Epidermal melanocyte (primary cell): ENCODE results near the gene SYNCRIP.
A peak's percentile ranks its signal among the peaks of the same experiment; 100 is the strongest.
"Not testable (repeated sequence)": the region's sequence is repeated elsewhere in the genome, so short reads cannot be mapped to it uniquely, and the experiment has no call there.

Experiments
- DNase-seq: peaks from one replicate; pipeline ENCODE4 v3.0.0; 2011; ENCODE audit warnings: low spot score; ENCODE audit not compliant: insufficient read length

Gene SYNCRIP

GRCh38 chr6:85670573-85670972 is 27.9 kb upstream of the SYNCRIP start:
- no peak for DNase-seq

- no peak for DNase-seq
These were observed 27.1 kb upstream of the SYNCRIP start for GRCh38 chr6:85669735-85670194.

GRCh38 chr6:85662251-85662650 is 19.6 kb upstream of the SYNCRIP start:
- DNase-seq, result no peak

GRCh38 chr6:85660181-85660611 is 17.5 kb upstream of the SYNCRIP start:
- peak; percentile 39 for DNase-seq

GRCh38 chr6:85650606-85651005 is 7.9 kb upstream of the SYNCRIP start:
- no peak for DNase-seq

- no peak for DNase-seq
These were observed 1.6 kb upstream of the SYNCRIP start for GRCh38 chr6:85644279-85644762.

- DNase-seq, result peak; percentile 41
These were observed 1.0 kb upstream of the SYNCRIP start for GRCh38 chr6:85643537-85644278.

GRCh38 chr6:85641897-85642773 is 551 bp downstream of the SYNCRIP start:
- no peak for DNase-seq

GRCh38 chr6:85641522-85641896 is 1.2 kb downstream of the SYNCRIP start:
- DNase-seq, result no peak

GRCh38 chr6:85640821-85641220 is 1.9 kb downstream of the SYNCRIP start:
- no peak for DNase-seq

- no peak for DNase-seq
These were observed 5.1 kb downstream of the SYNCRIP start for GRCh38 chr6:85637579-85637978.

- no peak for DNase-seq
These were observed 10.3 kb downstream of the SYNCRIP start for GRCh38 chr6:85632164-85632942.

GRCh38 chr6:85631117-85631516 is 11.6 kb downstream of the SYNCRIP start:
- DNase-seq, result not testable (repeated sequence)

GRCh38 chr6:85628353-85628752 is 14.3 kb downstream of the SYNCRIP start:
- DNase-seq, result no peak

GRCh38 chr6:85620308-85620707 is 22.4 kb downstream of the SYNCRIP start:
- DNase-seq, result no peak

GRCh38 chr6:85614780-85615179 is 27.9 kb downstream of the SYNCRIP start:
- no peak for DNase-seq

GRCh38 chr6:85612690-85613474 is 29.8 kb downstream of the SYNCRIP start:
- DNase-seq, result no peak

- DNase-seq, result no peak
These were observed 32.3 kb downstream of the SYNCRIP start for GRCh38 chr6:85610182-85610895.

- DNase-seq, result no peak
These were observed 40.6 kb downstream of the SYNCRIP start for GRCh38 chr6:85602100-85602499.

- no peak for DNase-seq
These were observed 41.9 kb downstream of the SYNCRIP start for GRCh38 chr6:85600713-85601313.
